Duodenal mucosa (tissue), 2 donors: ENCODE results near the gene GALP.
"Not testable (repeated sequence)": the region's sequence is repeated elsewhere in the genome, so short reads cannot be mapped to it uniquely, and the experiment has no call there.

Experiments
- H3K27ac ChIP-seq: one replicate; pipeline ENCODE4 v1.7.0; 2013; ENCODE audit warnings: low read depth, low read length
- H3K27me3 ChIP-seq, 2 donors: one replicate each; pipeline ENCODE4 v1.7.0; 2013; ENCODE audit warnings: low read length in 2 of 2, control low read depth in 1 of 2; ENCODE audit not compliant: insufficient read depth in 2 of 2, control insufficient read depth in 1 of 2
- H3K36me3 ChIP-seq, 2 donors: one replicate each; pipeline ENCODE4 v1.7.0; 2013; ENCODE audit warnings: low read length in 2 of 2, control low read depth in 1 of 2; ENCODE audit not compliant: insufficient read depth in 2 of 2, control insufficient read depth in 1 of 2
- H3K4me1 ChIP-seq, 2 donors: one replicate each; pipeline ENCODE4 v1.7.0; 2013; ENCODE audit warnings: low read length in 2 of 2, control low read depth in 1 of 2; ENCODE audit not compliant: insufficient read depth in 2 of 2, control insufficient read depth in 1 of 2
- H3K4me3 ChIP-seq, 2 donors: one replicate each; pipeline ENCODE4 v1.7.0; 2013; ENCODE audit warnings: low read length in 2 of 2, low read depth in 1 of 2
- H3K9ac ChIP-seq, 2 donors: one replicate each; pipeline ENCODE4 v1.7.0; 2013; ENCODE audit warnings: low read length in 2 of 2, low read depth in 1 of 2
- H3K9me3 ChIP-seq, 2 donors: one replicate each; pipeline ENCODE4 v1.7.0; 2013; ENCODE audit warnings: low read length in 2 of 2, control low read depth in 1 of 2; ENCODE audit not compliant: control insufficient read depth in 1 of 2

Gene GALP

GRCh38 chr19:56159009-56159559 lies 16.7 kb upstream of the GALP start:
- Histone ChIP-seq H3K9ac (no peak overlapping the region), H3K27ac (no peak overlapping the region), H3K9me3 (no peaks in the 10 kb centered on the region), H3K36me3 (peaks cover 16 to 36% of the 10 kb centered on the region in 2 donors), H3K4me1 (peaks cover 0 to 6% of the 10 kb centered on the region in 2 donors), H3K27me3 (no peaks in the 10 kb centered on the region), H3K4me3 (no peak overlapping the region)

- H3K27ac ChIP-seq = no peak overlapping the region
- H3K4me3 ChIP-seq = no peak overlapping the region
- H3K9ac ChIP-seq = no peak overlapping the region
- H3K36me3 ChIP-seq = peaks cover 16 to 36% of the 10 kb centered on the region in 2 donors
- no peaks in the 10 kb centered on the region for H3K9me3 ChIP-seq
- peaks cover 0 to 6% of the 10 kb centered on the region in 2 donors for H3K4me1 ChIP-seq
- H3K27me3 ChIP-seq = no peaks in the 10 kb centered on the region
These were observed 16.1 kb upstream of the GALP start for GRCh38 chr19:56159622-56160271.

GRCh38 chr19:56161534-56161933 lies 14.3 kb upstream of the GALP start:
- Histone ChIP-seq H3K27ac (no peak overlapping the region), H3K36me3 (peaks cover 9 to 22% of the 10 kb centered on the region in 2 donors), H3K27me3 (no peaks in the 10 kb centered on the region), H3K4me1 (peaks cover 0 to 6% of the 10 kb centered on the region in 2 donors), H3K9ac (no peak overlapping the region), H3K4me3 (no peak overlapping the region), H3K9me3 (no peaks in the 10 kb centered on the region)

- Histone ChIP-seq H3K4me3 (no peak overlapping the region), H3K9me3 (no peaks in the 10 kb centered on the region), H3K27ac (no peak overlapping the region), H3K36me3 (peaks cover 9 to 22% of the 10 kb centered on the region in 2 donors), H3K9ac (no peak overlapping the region), H3K27me3 (no peaks in the 10 kb centered on the region), H3K4me1 (no peaks in the 10 kb centered on the region)
These were observed 13.6 kb upstream of the GALP start for GRCh38 chr19:56162258-56162657.

GRCh38 chr19:56163097-56163496 lies 12.7 kb upstream of the GALP start:
- no peaks in the 10 kb centered on the region for H3K4me1 ChIP-seq
- H3K4me3 ChIP-seq = no peak overlapping the region
- H3K27me3 ChIP-seq = no peaks in the 10 kb centered on the region
- no peaks in the 10 kb centered on the region for H3K9me3 ChIP-seq
- H3K9ac ChIP-seq = no peak overlapping the region
- H3K36me3 ChIP-seq = peaks cover 9 to 22% of the 10 kb centered on the region in 2 donors
- H3K27ac ChIP-seq = no peak overlapping the region

- H3K4me1 ChIP-seq = peaks cover 0 to 10% of the 10 kb centered on the region in 2 donors
- no peak overlapping the region for H3K4me3 ChIP-seq
- H3K9ac ChIP-seq = no peak overlapping the region
- H3K27ac ChIP-seq = no peak overlapping the region
- H3K9me3 ChIP-seq = no peaks in the 10 kb centered on the region
- H3K36me3 ChIP-seq = no peaks in the 10 kb centered on the region
- no peaks in the 10 kb centered on the region for H3K27me3 ChIP-seq
These were observed 8.7 kb upstream of the GALP start for GRCh38 chr19:56167064-56167578.

- no peaks in the 10 kb centered on the region for H3K36me3 ChIP-seq
- H3K27me3 ChIP-seq = peaks cover 7 to 9% of the 10 kb centered on the region in 2 donors
- no peak overlapping the region for H3K9ac ChIP-seq
- H3K9me3 ChIP-seq = no peaks in the 10 kb centered on the region
- H3K4me1 ChIP-seq = peaks cover 0 to 10% of the 10 kb centered on the region in 2 donors
- H3K27ac ChIP-seq = no peak overlapping the region
- H3K4me3 ChIP-seq = no peak overlapping the region
These were observed 5.5 kb upstream of the GALP start for GRCh38 chr19:56170261-56170660.

- Histone ChIP-seq H3K9ac (no peak overlapping the region), H3K27me3 (peaks cover 20 to 25% of the 10 kb centered on the region in 2 donors), H3K9me3 (no peaks in the 10 kb centered on the region), H3K4me1 (peaks cover 0 to 10% of the 10 kb centered on the region in 2 donors), H3K36me3 (no peaks in the 10 kb centered on the region), H3K4me3 (no peak overlapping the region), H3K27ac (no peak overlapping the region)
These were observed 1.7 kb upstream of the GALP start for GRCh38 chr19:56174086-56174485.

- no peaks in the 10 kb centered on the region for H3K36me3 ChIP-seq
- H3K27me3 ChIP-seq = peaks cover 20 to 25% of the 10 kb centered on the region in 2 donors
- H3K9ac ChIP-seq = no peak overlapping the region
- H3K4me1 ChIP-seq = peaks cover 0 to 10% of the 10 kb centered on the region in 2 donors
- no peak overlapping the region for H3K27ac ChIP-seq
- no peaks in the 10 kb centered on the region for H3K9me3 ChIP-seq
- no peak overlapping the region for H3K4me3 ChIP-seq
These were observed 1.3 kb upstream of the GALP start for GRCh38 chr19:56174550-56174949.

GRCh38 chr19:56176310-56176709 lies 502 bp downstream of the GALP start:
- H3K4me1 ChIP-seq, H3K9ac ChIP-seq, H3K36me3 ChIP-seq, H3K4me3 ChIP-seq, H3K27ac ChIP-seq, H3K9me3 ChIP-seq: not testable (repeated sequence)
- H3K27me3 ChIP-seq = peaks cover 20 to 25% of the 10 kb centered on the region in 2 donors
